GM19463 (cell line): ENCODE measurements around the gene SPAG9.

Experiments
- ATAC-seq: cut with Tn5 transposase; IDR thresholded peaks from one replicate; pipeline ENCODE4 v1.9.1; 2021; ENCODE audit warnings: mild to moderate bottlenecking, moderate library complexity; ENCODE audit not compliant: unreplicated experiment

Gene SPAG9

DNA sequence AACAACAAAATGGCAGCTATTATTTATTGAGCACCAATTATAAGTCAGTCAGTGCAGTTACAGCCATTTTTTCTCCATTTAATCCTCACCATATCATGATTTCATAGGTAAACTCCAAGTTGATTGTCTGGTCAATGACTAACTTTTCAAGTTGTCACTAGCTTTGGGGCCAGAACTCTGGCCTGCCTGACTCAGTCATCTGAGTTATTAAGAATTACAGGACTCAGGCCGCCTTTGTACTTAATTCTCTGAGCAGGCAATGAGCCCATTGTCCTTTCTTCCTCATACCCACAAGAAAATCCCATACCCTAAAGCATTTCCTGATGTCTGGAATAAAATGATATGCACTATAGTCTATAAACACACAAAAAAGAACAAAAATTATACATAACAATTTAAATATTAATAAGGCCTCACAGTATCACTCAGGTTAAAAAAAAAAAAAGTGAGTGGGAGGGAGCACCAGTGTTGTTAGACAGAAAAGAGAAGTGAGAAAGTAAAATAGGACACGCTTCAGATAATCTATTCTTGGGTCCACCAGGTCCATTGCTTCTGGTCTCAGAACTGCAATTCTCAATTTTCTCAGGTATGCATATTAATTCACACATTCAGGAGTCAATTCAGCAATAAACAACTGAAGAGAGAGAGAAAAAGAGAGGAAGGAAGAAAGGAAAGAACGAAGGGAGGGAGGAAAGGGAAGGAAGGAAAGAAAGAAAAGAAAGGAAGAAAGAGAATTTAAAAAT, 70.2 kb downstream of the SPAG9 start:
- peak; percentile 87 for ATAC-seq

DNA sequence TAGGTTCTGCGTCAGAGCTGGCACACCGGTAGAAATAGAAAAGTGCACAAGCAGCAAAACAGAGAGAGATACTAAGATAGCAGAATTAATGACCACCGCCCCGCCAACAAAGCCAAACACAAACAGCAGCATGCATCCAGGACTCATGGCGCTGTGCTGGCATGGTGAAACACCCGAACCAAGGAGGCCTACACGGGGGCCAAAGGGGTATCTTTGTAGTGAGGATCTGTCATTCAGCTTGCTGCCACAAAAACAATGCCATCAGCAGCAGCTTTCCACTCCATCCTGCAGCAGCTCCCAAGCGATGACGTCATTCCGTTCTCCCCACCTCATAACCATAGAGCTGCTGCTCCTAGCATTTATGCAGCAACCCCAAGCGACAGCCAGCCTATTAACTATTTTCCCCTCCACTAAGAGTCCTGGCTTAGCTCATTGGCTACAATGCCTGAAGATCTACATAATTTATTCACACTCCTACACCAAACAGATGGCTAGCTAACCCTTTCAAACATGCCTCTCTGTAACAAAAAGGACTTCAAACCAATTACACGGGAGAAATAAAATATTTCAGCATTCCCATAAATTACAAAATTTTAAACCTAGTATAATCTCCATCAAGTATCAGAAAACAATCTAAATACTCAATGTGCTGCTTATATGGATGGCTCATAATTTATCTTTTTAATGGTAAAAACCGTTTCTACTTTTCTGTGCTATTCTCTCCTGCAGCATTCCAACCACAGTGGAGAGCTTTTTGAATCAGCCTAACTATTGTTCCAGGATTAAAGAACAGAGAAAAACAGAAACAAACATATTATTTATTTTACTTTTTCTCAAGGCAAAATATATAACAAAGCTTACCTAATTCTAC, 73.9 kb downstream of the SPAG9 start:
- ATAC-seq = no peak

DNA sequence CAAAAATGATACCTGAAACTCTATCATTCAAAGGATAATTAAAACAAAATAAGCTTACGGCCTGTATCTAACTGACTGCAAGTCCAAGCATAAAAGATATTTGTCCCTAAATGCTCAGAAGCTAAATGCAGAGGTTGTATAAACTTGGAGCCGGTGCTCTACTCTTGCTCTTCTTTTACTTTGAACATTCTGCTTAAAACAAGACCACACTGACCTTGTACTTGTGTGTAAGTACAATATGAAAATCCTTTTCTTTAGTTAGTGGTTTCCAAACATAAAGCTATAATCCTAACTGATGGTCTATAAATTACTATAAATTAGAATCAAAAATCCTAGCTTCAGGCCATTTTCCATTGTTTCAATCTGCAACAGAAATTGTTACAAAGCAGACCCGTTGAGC, 74.6 kb downstream of the SPAG9 start:
- ATAC-seq = no peak

DNA sequence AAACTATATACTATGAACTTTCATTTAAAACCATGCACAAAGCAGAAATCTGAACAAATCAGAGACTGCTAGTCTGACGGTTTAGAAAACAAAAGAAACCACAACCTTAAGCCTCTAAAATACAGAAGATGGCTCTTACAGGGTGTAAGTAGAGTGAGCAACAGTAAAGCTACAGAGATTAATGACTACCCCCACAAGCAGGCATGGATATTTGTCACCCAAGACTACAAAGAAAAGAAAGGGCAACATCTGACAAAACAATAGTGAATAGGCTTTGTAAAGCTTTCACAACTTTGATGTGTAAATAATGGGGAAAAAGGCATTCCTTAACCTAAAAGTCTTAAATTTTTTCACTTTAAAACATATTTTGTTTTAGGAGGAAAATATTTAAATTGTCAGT, 75.0 kb downstream of the SPAG9 start:
- ATAC-seq = no peak

DNA sequence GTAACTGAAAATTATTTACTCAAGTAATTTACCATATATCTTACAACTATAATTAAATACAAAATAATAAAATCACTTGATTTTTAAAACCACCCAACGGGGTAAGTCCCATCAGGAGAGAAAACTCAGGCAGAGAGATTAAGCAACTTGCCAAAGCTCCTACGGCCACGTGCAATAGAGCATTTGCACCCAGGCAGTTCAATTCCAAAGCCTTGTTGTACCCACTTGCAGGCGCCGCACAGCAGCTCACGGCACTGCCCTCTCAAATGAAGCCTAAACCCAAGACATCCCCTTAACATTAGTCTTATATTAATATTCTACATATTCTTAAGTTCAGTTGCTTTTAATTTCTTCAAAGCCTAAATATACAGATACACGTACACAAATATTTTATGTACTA, 75.7 kb downstream of the SPAG9 start:
- ATAC-seq = no peak

DNA sequence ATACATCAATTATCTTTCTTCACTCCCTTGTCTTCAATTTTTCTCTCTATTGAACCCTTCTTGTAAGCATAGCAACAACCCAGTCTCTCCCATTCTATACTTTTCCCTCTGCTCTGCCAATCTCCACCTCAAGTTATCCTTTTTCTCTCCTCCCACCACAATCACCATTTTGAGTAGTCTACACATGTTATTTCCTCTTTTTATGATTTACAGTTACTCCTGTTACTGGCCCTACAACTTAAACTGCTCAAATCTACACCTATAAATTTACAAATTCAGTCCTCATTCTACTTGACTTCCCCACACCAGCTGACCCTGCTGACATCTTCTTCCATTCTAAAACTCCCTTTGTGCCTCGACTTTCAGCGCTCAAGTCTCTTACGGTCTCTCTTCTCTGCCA, 84.6 kb downstream of the SPAG9 start:
- no peak for ATAC-seq

DNA sequence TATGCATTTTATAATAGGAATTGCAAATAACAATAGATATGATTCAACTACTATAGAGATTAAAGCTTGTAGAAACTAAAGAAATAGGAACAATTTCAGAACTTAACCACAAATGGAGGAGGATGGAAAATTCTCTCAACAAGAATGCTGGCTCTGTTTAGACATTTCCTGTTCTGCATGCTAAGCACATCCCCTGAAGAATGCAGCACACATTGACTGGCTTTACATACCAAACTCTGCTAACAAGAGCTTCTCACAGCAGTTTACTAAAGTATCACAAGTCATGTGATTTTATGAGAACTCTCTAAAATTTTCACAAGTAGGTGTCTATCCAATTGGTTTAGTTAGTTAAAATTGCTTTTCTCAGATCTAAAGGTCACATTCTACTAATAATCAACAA, 85.2 kb downstream of the SPAG9 start:
- no peak for ATAC-seq

DNA sequence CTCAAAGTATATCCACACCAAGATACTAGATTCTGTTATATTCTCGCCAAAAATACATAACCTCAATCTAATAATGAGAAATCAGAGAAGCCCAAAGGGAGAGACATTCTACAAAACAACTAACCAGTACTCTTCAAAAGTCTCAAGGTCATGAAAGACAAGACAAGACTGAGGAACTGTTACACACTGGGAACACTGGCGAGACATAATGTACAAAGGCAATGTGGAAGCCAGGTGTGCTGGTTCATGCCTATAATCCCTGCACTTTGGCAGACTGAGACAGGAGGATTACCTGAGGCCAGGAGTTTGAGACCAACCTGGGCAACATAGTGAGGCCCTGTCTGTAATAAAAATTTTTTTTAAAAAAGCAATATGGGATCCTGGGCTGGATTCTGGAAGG, 85.9 kb downstream of the SPAG9 start:
- ATAC-seq = no peak

DNA sequence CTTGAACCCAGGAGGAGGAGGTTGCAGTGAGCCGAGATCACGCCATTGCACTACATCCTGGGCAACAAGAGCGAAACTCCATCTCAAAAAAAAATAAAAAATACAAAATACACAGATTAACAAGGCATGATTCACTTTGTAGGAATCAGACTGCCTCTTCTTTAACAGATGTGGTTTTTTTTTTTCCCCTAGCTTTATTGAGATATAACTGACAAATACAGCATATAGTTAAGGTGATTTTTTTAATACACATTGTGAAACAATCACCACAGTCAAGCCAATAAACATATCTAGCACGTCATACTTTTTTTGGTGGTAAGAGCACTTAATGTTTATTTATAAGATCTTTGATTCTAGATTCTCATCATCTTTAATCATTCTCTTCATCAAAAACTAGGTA, 87.8 kb downstream of the SPAG9 start:
- ATAC-seq = no peak

DNA sequence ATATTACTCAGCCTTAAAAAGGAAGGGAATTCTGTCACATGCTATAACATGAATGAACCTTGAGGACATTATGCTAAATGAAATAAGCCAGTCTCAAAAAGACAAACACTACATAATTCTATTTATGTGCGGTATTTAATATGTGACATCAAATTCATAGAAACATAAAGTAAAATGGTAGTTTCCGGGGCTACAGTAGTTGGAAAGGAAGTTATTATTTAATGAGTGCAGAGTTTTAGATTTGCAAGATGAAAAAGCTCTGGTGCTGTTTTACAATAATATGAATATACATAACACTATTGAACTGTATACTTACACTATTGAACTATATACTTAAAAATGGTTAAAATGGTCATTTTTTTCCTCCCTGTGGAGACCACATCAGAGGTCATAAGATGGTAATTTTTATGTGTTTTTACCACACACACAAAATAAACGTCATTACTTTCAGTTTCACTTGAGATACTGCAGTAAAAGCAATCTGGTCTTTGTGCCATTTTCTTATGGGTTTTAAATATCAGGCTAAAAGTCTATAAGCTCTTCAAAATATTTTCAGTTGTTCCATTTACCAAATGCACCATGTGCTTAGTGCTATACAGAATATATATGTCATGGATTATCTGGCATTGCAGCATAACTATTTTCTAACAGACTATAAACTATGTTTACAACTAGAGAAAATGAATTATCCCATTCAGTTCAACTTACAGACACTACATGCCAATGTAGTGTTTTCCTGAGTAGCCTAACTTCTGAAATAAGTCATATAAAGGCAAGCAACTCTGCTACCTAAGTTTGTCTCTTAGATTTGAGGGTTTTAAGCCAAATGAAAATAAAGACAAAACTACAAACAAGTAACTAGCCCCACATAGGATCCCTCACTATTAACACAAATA, 90.9 kb downstream of the SPAG9 start:
- ATAC-seq = peak; percentile 47

DNA sequence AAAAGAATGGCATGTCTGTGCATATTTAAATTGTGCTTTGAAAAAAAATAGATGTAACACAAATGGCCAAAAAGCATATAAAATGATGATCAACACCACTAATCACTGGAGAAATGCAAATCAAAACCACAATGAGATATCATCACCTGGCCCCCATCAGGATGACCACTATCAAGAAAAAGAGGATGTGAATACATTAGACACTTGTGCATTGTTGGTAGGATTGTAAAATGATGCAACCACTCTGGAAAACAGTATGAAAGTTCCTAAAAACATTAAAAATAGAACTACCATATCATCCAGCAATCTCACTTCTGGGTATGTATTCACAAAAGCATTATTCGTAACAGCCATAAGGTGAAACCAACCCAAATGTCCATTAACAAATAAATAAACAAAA, 91.5 kb downstream of the SPAG9 start:
- no peak for ATAC-seq

DNA sequence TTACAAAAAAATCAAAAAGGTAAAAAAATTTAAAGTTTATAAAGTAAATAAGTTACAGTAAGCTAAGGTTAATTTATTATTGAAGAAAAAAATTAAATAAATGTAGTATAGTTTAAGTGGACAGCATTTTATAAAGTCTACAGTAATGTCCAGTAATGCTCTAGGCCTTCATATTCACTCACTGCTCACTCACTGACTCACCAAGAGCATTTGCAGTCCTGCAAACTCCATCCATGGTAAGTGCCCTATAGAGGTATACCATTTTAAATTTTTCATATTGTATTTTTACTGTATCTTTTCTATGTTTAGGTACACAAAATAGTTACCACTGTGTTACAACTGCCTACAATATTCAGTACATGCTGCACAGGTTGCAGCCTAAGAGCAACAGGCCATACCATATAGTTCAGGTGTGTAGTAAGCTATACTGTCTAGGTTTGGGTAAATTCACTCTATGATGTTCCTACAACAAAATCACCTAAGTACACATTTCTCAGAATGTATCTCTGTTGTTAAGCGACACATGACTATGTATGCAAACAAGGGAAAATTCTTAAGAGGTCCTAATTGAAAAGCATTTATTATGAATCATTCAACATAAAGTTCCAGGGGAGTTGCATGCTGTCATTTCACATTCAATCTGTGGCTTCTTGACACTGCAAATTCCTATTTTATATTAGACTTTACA, 92.3 kb downstream of the SPAG9 start:
- no peak for ATAC-seq

DNA sequence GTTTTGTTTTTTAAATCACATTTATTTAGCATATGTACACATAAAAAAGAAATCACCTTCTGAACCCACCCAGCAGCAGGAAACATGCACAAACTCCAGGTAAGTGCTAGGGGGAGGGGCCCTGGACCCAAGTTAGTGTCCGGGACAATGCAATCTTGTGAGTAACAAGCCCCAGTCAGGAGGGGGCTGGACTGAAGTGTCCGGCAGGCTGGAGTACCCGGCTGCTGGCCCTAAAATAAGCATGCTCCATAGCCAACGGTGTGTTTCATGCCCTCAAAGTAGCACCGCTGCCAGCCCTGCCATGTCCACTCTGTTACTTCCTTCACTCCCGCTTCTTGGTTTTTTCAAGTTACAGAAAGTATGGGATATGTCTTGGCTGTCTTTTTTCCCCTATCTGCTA, 102.1 kb downstream of the SPAG9 start:
- no peak for ATAC-seq

DNA sequence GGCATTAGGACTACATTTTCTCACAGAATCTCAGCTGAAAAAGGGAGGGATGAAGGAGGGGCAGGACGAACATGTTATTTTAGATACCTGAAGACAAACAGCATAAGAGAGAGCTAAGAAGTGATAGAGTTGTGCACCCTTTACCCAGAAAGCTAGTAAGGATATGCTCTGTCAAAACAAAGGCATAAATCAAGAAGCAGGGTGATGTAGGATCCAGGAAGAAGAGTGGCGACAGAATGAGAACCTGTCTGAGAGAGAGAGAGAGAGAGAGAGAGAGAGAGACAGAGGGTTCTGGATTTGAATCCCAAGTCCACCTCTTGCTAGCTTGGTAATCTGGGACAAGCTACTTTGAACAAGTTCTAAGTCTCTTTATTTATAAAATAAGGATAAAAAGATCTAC, 103.4 kb downstream of the SPAG9 start:
- no peak for ATAC-seq

DNA sequence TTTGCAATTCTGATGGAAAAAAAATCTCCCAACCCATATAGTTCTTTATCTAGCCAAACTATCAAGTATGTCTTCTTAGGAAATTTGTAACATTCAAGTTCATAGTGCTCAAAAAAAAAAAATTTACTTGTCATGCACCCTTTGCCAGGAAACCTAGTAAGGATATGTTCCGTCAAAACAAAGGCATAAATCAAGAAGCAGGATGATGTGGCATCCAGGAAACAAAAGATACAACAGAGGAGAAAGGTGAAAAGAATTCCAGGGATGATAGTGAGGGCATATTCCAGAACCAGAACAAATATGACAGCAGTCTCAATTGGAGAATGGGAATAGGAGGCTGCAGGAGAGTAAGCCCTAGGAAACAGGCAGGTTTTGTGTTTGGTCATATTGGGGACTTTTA, 104.6 kb downstream of the SPAG9 start:
- ATAC-seq = no peak

DNA sequence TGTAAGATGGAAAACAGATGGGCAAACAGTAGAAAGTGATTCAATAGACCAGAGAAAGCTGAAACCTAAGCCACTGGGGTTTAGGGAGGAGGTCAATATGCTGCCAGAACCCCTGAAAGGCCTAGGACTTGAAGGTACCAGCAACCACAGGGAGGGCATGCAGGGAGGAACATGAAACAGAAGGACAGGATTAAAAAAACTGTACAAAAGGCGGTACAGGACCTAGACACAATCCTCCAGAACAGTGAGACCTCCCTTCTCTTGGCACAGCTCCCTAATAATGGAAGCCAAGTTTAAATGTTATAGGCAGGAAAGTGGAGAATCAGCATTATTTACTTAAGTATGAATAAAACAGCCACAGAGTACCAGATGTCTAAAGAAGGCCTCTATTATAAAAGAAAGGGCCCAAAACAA, 105.5 kb downstream of the SPAG9 start:
- ATAC-seq = no peak

DNA sequence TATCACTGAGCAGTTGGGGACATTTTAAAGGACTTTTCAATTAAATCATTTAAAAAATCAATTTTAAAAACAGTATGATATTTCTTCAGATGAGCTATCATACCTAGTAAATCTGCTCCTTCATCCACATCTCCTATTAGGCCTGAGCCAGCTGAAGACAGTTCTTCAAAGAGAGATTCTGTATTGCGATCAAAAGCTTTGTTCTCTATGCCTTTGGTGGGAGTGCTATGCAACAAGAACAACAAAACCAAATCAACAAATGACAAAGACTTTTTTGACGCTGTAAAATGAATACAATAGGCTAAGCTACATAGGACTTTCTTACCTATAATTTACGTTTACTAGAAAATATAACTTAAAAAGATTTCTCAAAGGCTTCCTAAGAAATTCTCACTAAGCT, 106.5 kb downstream of the SPAG9 start:
- no peak for ATAC-seq

DNA sequence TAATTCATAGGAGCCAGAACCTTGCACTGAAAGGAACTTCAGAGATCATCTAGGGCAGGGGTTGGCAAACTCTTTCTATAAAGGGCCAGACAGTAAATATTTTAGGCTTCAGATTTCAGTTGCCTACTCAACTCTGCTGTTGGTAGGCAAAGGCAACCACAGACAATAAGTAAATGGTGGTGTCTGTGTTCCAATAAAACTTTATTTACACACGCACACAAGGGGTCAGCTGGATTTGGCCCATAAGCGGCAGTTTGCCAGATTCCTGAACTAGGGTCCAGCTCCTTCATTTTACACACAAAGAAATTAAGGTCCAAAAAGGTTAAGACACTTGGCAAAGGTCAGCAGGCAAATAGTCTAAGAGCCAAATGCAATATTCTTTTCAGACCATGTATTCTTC, 107.3 kb downstream of the SPAG9 start:
- no peak for ATAC-seq

DNA sequence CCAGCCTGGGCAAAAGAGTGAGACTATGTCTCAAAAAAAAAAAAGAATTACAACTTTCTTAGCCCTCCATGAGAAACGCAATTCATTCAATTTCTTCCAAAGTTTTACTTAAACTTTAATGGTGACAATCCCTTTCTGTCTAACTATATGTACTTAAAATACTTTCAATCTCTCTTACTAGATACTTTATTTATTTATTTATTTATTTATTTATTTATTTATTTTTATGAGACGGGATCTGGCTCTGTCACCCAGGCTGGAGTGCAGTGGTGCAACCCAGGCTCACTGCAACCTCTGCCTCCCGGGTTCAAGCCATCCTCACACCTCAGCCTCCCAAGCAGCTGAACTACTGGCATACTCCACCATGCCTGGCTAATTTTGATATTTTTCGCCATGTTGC, 108.1 kb downstream of the SPAG9 start:
- no peak for ATAC-seq

DNA sequence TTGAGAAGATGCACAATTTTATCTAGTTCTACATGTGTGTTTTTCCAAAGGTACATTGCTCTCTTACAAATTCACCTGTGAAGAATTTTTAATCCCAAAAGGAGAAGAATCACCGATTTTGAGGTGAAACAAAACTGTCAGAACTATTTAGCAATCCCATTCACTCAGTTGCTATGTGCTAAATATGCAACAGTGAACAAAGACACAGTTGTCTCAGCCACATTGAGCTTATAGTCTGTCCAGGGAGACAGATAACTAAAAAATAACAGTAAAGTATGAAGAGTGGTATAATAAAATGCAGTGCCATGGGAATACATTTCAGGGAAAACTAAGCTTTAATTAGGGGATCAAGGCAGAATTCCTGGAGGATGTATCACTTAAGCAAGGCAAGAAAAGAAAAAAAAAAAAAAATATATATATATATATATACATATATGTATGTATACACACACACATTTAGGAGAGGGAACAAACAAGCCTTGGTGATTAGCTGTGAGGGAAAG, 110.4 kb downstream of the SPAG9 start:
- no peak for ATAC-seq

DNA sequence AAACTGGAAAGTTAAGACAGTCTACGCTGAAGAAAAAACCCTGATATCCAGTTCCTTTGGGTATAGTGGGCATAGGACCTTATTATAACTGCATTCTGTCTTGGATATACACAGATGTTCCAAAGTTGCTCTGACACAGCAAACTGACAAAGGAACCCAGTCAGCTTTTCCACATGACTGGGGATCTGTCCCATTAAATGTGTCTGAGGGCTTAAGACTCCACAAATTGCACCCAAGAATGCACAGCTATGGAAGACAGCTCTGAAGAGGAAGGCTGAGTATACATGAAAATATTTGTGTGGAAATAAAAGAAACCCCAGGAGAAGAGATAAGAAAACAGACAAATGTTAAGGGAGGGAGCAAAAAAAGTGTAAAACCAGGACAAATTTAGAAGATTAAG, 114.1 kb downstream of the SPAG9 start:
- ATAC-seq = no peak
